GM12873 (cell line): ENCODE data around the gene NUDT13.
A peak's percentile ranks its signal among the peaks of the same experiment; 100 is the strongest.

ENCODE experiments used
- CTCF ChIP-seq: IDR thresholded peaks from 2 replicates; pipeline ENCODE4 v1.5.1; 2012; ENCODE audit warnings: low read depth, mild to moderate bottlenecking, moderate library complexity, low read length, control low read depth; ENCODE audit not compliant: insufficient read depth; ENCODE audit errors: missing control alignments

Gene NUDT13

GRCh38 chr10:73159038-73159648 lies 48.9 kb downstream of the NUDT13 start:
- TF ChIP-seq CTCF: peak; percentile 73

GRCh38 chr10:73161079-73161478 lies 50.8 kb downstream of the NUDT13 start:
- TF ChIP-seq CTCF: no peak

- no peak for TF ChIP-seq CTCF
Measured at GRCh38 chr10:73161662-73162061, 51.4 kb downstream of the NUDT13 start.

- TF ChIP-seq CTCF: no peak
Measured at GRCh38 chr10:73163096-73163495, 52.8 kb downstream of the NUDT13 start.

- no peak for TF ChIP-seq CTCF
Measured at GRCh38 chr10:73166972-73167371, 56.7 kb downstream of the NUDT13 start.

- TF ChIP-seq CTCF: no peak
Measured at GRCh38 chr10:73167458-73167782, 57.2 kb downstream of the NUDT13 start.

GRCh38 chr10:73167783-73168464 lies 57.7 kb downstream of the NUDT13 start, which contains the start of the genes ECD and FAM149B1:
Gene ECD, minus strand, starts transcription at chr10:73168008. Its CDS starts 4,071 bp downstream, at chr10:73163937.
Gene FAM149B1, plus strand, starts transcription at chr10:73168119. Its CDS starts 221 bp downstream, at chr10:73168340.
- no peak for TF ChIP-seq CTCF
